GM19023 (cell line): ENCODE results near the gene EXOC4.

Experiments used
- ATAC-seq: cut with Tn5 transposase; IDR thresholded peaks from one replicate; pipeline ENCODE4 v1.9.1; 2021; ENCODE audit warnings: mild to moderate bottlenecking, moderate library complexity; ENCODE audit not compliant: unreplicated experiment

Gene EXOC4

DNA sequence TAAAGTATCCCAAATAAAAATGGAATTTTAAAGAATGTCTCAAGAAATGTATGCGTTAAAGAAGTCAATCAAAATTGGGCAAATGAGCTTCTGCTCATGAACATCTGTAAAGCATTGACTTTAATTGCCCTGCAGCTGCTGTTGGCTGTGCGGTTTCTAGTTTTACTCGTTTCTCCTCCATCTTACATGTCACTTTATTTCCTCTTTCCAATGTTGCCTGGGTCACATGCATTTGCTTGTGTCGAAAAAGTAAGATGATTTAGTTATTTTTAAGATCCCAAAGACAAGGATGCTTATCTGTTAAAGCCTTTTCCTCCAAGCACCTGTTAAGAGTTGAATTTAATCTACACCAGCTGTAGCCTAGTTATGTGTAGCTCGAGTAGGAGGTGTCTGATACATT lies 310.4 kb downstream of the EXOC4 start:
- no peak for ATAC-seq

DNA sequence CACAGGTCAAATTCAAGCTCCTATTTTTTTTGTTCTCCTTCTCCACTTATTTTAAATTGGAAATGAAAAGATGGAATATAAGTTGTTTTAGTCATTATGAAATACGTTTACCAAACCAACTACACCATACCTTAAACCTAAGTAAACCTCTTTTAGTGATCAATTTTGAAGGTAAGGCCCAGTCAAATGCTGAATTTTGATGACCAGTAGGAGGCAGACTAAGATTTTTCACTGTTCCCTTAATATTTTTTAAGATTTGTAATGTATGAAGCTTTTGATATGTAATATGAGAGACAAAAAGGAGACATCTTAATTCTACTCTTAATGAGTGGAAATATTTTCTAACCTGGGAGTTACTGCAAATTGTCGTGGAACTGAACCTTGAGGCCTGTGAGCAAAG lies 311.6 kb downstream of the EXOC4 start:
- ATAC-seq: no peak

DNA sequence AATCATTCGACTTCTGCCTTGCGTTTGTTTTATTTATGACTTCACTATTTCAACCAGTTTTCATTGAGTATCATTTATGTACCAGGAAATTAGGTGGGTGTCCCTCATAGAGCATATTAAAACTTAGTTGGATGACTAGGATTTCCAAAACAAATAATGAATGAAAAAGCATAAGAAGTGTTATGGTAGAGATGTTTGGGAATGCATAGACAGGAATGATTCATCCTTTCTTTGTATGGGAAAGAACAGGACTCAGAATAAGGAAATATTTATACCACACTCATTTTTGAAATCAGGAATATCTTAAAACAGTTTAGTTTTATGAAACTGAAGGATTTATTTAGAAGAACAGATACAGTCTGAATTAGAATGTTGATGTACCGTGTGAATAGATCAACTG lies 315.7 kb downstream of the EXOC4 start:
- ATAC-seq: no peak

DNA sequence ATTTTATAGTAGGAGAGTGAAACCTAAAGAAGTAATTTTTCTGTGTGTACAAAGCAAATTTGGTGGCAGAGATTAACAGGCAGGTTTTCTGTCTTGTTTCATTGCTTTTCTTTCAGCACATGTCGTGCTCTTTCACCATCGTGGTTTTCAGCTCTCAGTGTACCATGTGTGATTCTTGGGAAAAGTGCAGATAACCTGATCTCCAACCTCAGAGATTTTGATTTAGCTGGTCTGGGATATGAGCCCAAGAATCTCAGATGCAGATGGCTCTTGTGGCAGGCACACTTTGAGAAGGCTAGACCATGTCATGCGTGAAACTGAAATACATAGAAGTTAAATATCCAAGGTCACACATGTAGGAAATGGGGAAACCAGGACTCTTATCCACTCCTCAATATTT lies 317.4 kb downstream of the EXOC4 start:
- no peak for ATAC-seq

DNA sequence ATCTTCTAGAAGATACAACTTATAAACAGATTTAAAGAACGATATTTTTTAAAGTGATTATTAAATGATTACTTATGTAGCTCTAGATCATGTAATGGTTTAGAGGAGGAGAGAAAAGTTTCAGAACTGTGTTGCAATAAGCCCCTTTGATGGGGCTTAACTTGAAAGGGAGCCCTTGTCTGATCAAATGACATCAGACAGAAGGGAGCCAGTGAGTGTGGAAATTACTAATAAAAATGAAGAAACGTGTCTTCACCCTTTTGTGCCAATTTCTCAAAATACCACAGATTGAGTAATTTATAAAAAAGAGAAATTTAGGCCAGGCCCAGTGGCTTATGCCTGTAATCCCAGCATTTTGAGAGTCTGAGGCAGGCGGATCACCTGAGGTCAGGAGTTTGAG lies 318.2 kb downstream of the EXOC4 start:
- no peak for ATAC-seq

DNA sequence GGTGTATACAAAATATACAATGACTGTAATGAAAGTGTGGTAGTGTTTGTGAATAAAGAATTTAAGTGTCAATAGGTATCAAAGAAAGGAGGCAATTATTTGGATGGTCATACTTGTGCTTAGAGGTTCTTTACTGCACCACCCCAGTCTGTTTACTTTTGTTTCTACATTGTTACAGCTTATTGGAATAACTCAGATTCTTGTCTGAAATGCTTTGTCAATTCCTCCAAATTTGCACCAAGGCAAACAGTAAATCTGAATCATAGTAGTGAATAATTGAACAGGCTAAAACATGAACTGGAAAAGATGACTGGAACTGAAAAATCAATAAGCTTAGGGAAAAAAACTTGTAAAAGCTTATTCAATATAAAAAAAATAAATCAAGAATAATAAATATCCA lies 319.2 kb downstream of the EXOC4 start:
- no peak for ATAC-seq

DNA sequence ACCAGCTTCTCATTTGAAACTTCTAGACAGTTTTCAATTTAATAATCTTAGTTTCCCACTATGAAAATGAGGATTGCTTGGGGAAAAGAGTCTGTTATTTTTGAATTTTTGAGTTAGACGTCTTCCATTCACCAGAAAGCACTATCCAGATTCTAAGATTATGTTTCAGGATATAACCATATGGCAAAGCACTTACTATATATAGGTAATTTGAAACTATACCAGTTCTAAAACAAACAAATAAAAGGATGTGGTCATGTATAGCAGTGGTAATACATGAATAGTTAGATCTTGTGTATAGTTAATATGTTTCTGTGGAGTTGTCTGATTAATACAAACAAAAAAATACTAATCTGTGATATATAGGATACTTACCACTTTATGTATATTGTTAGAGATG lies 320.0 kb downstream of the EXOC4 start:
- ATAC-seq: no peak

DNA sequence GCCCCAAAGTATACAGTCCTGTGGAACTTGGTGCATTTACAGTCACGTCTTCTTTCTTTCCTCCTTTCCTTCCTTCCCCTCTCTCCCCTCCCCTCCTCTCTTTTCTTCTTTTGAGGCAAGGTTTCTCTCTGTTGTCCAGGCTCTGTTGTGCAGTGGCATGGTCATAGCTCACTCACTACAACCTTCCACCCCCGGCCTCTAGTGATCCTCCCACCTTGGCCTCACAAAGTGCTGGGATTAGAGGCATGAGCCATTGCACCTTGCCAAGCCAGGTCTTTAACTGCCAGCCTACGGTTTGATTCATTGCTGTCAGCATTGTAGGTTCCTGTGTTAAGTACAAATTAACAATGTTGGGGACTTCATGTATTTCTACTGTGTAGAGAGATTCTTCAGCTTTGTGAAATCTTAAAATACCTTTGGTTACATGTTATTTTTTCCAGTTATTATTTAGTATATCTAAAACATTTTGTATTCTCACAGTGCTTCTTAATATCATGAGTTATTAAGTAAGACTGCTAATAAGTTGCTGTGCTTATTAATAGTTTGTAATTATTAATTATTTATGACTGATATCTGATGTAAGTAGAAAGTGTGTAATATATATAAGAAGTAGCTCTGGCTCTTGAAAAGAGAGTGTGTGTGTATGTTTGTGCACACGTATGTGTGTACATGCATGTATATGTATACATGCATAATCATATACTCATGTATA lies 320.8 kb downstream of the EXOC4 start:
- no peak for ATAC-seq

DNA sequence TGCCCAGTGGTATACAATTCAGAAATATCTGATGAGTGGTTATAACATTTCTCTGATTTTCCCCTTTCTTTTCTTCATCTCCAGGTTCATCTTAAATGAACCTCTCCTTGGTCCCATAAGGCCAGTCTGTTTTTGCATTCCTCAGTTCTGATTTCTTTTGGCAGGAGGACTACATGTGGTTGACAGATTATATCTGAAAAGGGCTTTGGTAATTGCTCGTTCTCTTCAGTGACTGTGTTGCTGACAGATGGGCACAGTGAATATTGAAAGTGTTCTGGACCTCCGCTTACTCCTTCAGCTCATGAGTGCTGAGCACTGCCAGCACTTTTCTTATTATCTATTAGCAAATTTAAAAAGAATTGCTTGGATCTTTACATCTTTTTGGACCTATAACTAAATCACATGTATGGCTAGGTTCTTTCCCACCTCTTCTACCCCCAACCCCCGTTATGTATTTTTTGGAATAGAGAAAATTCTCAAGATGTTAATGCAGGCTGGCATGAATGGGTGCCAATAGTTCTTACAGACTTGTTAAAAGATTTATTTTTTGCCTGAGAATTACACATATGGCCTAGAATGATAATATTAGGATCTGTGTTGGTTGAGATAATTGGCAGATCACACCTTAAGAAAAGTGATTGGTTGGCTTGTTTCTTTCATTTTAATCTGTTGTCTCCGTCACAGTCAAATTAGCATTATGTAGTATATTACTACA lies 323.0 kb downstream of the EXOC4 start:
- ATAC-seq: no peak

DNA sequence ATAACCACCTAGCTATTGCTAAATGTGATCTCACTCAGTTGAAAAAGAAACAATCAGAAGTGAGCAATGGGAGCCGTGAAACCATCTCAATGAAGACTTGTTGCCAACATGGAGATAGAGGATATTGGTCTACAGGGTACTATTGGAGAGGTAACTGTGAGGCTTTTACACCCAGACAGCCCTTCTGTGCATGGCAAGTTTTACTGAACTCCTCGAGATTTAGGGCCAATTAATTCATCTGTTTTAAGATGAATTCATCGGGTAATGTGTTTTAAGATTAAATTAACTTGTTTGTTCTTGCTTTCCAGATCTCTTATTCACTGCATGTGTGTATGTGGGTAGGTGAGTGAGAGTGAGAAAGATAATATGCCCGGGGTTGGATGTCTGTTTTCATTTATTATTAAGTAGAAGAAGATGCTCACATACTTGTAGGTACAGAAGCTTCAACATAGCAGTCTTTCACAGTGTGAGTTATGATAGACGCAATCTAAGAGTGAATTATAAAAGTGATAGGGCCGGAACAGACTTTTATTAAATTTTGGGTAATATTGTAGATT lies 323.8 kb downstream of the EXOC4 start:
- ATAC-seq: no peak

DNA sequence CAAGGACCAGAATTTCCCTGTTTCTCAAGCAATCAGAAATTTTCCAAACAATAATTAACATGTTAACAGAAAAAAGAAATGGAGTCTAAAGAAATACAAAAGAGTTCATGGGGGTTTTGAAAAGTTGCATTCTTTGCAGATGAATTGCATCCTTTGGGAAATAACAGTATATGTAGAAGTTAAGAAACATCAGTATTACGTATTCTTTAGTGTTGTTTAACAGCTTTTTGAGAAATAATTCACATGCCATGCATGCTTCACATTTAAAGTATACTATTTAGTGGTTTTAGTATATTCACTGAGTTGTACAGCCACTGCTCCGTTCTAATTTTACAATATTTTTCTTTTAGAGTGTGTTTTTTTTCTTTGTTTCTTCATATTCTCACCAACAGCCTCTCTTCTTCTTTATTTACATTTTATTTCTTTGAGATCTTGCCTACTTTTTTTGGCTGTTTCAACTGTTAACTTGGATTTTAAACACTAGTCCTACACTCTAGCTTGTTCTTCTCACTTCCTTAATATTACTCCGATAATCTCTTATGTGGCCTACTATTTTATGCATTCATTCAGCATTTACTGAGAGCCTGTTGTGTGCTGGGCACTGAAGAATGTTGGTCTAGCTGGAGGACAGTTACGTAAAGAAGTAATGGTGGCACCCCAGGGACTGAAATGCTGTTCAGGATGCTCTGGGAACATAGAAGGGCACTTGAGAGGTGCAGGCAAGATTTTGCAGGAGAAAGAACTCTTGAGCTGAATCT lies 330.1 kb downstream of the EXOC4 start:
- ATAC-seq: no peak

DNA sequence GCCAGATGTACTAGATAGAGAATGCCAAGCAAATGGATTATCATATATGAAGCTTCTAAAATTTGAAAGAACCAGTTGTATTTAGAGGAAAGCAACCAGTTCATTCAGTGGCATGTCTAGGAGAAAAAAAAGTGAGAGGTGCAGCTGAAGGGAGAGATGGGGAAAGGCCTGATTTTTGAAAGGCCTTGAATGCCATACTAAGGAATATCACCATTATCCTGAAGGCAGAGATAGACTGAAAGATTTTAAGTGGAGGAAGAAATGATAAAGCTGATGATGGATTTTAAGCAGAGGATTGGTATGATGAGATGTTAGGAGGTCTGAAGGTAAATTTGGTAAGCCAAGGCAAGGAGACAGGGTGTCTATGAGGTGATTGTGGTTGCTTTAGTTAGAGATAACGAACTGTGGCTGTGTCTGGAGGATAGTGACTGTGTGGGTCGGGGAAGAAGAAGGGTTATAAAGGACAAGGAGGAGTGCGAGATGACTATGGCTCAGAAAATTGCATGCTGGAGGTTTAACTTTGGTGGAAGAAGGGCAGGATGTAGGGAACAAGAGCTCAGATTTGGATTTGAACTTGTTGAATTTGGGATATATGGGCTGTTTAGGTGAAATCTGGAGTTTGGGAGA lies 330.8 kb downstream of the EXOC4 start:
- ATAC-seq: no peak

DNA sequence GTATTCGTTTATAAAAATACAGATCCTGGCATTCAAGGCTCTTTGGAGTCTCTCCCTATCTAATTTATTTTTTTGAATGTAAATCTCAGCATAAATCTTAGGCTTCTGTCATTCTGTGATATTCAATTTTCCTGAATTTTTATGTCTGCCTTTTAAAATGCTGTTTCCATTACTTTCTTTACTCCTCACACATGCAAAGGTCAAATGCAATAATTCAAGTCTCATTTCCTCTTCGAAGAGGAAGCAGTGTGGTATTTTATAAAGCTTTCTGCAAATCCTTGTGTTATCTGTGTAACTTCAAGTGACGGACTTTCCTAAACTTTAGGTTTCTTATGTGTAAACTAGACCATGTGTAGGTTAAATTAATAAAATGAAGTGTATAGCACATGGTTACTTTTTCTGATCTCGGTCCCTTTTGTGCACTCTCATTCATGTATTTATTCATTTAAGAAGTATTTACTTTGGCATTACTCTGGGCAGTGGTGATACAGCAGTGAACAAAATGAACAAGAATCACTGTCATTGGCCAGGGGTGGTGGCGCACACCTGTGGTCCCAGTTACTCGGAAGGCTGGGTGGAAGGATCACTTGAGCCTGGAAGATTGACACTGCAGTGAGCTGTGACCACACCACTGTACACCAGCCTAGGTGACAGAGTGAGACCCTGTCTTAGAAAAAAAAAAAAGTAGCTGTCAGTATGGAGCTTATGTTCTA lies 332.2 kb downstream of the EXOC4 start:
- ATAC-seq: no peak

DNA sequence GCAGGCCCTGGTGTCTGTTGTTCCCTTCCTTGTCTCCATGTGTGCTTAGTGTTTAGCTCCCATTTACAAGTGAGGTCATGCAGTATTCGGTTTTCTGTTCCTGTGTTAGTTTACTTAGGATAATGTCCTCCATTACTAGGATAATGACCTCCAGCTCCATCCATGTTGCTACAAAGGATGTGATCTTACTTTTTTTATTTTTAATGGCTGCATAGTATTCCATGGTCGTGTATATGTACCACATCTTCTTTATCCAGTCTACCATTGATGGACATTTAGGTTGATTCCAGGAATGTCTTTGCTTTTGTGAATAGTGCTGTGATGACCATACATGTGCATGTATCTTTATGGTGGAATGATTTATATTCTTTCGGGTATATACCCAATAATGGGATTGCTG lies 333.4 kb downstream of the EXOC4 start:
- no peak for ATAC-seq

DNA sequence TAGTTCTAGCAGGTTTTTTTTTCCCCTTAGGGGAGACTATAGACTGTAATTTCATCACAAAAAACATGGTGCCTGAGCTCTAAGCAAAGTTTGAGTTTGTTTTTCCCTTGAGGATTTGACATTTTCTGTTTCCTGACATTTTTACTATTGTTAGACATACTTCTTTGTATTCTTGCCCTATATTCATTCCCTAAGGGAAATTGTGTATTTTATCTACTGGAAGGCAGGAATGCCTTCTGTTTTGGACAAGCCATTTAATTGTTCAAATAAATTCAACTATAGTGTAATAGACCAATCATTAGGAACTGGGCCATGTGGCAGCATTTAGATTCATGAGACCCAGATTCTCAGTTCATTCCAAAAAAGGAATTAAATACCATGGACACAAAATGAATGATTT lies 335.0 kb downstream of the EXOC4 start:
- no peak for ATAC-seq

DNA sequence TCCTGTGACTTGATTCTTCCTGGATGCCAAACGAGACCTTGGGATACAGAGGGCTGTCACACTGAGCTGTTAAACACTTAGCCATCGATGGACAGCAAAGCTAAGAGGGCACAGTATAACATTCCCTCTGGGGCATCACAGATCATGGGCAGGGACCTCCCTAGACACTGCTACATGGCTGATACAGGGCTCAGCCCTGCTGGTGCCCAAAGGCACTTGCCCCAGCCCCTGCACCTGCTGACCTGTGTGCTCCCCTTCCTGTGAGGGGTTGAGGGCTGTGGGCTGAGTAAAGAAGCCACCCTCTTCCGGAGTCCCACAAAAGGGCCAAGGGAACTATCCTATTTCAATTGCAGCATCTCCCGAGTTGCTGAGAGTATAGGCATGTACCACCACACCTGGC lies 337.9 kb downstream of the EXOC4 start:
- ATAC-seq: no peak

DNA sequence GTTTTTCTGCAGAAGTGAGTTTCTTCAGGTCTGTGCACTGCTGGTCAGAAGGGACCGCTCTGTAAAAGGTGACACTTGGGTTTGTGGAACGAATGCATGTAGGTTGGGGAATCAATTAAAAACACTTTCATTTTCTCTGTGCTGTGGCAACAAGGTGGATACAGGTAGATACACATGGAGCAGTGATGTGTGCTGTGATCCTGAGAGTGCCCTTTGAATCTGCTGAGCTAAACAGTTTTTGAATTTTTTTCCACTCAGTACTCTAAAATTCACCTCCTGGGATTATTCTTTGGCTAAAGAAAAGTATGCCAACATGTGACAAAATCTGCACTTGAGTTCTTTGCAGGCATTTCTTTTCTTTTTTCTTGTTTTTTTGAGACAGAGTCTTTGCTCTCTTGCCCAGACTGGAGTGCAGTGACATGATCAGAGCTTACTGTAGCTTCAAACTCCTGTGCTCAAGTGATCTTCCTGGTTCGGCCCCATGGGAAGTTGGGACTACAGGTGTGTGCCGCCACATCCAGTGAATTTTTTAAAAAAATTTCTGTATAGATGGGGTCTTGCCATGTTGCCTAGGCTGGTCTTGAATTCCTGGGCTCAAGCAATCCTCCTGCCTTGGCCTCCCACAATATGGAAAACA lies 338.9 kb downstream of the EXOC4 start:
- no peak for ATAC-seq

DNA sequence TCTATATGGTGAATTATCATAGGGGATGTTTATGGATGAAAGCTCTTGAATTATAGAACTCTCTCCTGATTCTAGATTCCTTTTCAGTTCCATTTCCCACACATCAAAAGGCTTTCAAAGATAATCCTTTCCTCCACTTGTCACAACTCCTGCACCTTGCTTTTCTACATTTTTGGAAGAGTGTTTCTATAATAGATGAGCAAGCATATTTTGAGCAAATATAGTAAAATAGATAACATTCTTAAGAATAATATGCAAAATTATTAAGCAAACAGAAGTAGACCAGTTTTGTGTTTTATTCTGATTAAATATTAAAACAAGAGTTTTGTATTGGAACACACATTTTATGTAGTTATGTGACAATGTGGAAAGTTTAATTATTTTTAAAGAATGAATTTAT lies 340.7 kb downstream of the EXOC4 start:
- ATAC-seq: no peak

DNA sequence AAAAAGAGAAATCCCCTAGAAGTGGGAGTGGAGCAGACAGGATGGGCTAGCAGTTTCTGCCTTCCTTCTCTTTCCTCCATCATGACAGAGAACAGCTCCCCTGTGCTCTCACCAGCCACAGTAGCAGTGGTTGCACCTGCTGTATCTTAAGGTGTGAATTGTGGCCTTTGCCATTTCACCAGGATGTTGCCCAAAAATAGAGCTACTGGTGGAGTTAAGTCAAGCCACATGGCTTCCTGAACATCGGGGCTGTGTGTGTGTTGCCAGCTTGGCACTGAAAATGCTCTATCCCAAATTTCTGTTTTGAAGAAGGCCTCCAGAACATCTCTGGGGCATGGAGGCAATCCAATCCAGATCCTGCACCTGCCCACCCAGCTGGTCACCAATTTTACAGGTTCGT lies 348.7 kb downstream of the EXOC4 start:
- ATAC-seq: no peak

DNA sequence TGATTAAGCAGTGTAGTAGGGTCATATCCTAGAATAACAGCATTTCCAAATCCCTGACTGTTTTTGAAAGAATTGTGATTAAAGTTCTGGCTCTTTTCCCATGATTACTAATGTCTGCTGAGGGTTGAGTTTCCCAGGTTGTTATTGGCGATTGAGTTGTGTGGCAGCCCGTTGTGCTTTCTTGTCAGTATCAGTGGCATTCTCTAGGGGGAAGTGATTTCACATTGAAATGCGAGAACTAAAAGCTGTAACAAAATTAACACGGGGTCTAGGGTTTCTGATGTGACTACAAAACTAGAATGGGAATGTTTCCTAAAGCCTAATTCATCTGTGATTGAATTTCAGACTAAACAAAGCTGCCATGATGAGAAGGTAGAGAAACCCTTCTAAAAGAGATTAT lies 349.4 kb downstream of the EXOC4 start:
- no peak for ATAC-seq
